Measurements from ENCODE around the gene APOBEC3G. TPM values are rescaled to one million over a fixed set of nuclear protein-coding genes. Genes with fewer than 3 reads are reported as not detected.
A peak's percentile ranks its signal among the peaks of the same experiment; 100 is the strongest.
"Not testable (repeated sequence)": the region's sequence is repeated elsewhere in the genome, so short reads cannot be mapped to it uniquely, and the experiment has no call there.

The APOBEC3G gene
- total and polyA plus RNA-seq, 9 donors, result 2.6 to 5.4 (median 3.4) TPM

DNA sequence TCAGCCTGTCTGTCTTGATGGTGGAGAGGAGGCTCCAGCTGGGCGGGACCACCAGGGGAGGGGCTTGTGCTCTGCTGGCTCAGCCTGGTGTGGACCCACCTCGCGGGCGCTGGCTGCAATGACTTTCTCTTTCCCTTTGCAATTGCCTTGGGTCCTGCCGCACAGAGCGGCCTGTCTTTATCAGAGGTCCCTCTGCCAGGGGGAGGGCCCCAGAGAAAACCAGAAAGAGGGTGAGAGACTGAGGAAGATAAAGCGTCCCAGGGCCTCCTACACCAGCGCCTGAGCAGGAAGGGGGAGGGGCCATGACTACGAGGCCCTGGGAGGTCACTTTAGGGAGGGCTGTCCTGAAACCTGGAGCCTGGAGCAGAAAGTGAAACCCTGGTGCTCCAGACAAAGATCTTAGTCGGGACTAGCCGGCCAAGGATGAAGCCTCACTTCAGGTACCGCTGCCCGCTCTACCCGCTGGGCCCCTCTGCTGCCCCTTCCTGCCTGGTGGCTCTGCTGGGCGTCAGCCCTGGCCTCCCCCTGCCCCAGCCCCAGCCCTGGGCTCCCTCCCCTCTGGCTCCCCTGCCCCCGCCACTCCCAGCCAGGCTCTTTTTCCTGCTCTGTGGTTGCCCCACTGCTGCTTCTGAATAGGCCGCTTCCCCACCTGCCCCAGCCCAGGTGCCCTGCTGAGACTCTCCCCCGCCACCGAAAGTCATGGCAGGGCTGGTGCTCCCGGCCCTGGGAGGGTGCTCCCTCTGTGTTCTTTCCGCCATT, 36.4 kb upstream of the APOBEC3G start, which contains the start of gene APOBEC3F:
Gene APOBEC3F, plus strand, starts transcription at position 327 of the 759 bp plus-strand sequence. Its CDS starts 97 bp downstream, at position 424.
- not testable (repeated sequence) for H3K9me3 ChIP-seq (replicated peaks; ENCODE audit: control insufficient read depth, low read depth, low read length); H3K4me1 ChIP-seq (ENCODE audit: control insufficient read depth, insufficient read depth, low read length); H3K27me3 ChIP-seq (ENCODE audit: control insufficient read depth, insufficient read depth, low read length); H3K36me3 ChIP-seq (ENCODE audit: control insufficient read depth, insufficient read depth, low read length)
- Histone ChIP-seq H3K4me3 (ENCODE audit: low read length) (peak within 1 kb of the TSS; percentile 55), H3K27ac (ENCODE audit: low read length) (peak within 1 kb of the TSS; percentile 37)
- peak; percentile 68 for DNase-seq
- 7% methylated on average over 12 of the region's 21 CpGs for WGBS (ENCODE audit: insufficient coverage)

DNA sequence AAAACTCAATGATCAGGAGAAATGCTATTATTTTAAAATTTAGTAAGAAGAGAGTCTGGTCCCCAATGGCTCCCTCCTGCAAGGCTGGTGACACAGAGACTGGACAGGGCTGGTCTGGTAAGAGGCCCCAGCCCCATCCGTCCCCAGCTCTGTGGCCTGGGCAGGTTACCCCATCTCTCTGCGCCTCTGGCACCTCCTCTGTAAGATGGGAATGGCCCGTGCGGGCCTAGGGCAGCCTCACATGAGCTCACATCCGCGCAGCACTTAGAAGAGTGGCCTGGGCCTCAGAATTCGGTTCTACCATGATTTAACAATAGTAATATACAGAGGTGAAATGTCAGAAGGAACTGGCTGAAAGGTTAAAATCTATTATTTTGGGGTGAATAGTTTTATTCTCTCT, 35.2 kb upstream of the APOBEC3G start:
- Histone ChIP-seq H3K36me3 (ENCODE audit: control insufficient read depth, insufficient read depth, low read length) (peaks cover 2% of the 10 kb centered on the region), H3K4me1 (ENCODE audit: control insufficient read depth, insufficient read depth, low read length) (peaks cover 4% of the 10 kb centered on the region), H3K9me3 (replicated peaks; ENCODE audit: control insufficient read depth, low read depth, low read length) (no peaks in the 10 kb centered on the region), H3K4me3 (ENCODE audit: low read length) (no peak overlapping the region), H3K27ac (ENCODE audit: low read length) (no peak overlapping the region), H3K27me3 (ENCODE audit: control insufficient read depth, insufficient read depth, low read length) (no peaks in the 10 kb centered on the region)
- no peak for DNase-seq
- 100% methylated on average over 1 of the region's 7 CpGs for WGBS (ENCODE audit: insufficient coverage)

GRCh38 chr22:39043063-39043462, 34.0 kb upstream of the APOBEC3G start:
- not testable (repeated sequence) for H3K9me3 ChIP-seq (replicated peaks; ENCODE audit: control insufficient read depth, low read depth, low read length); DNase-seq; H3K4me1 ChIP-seq (ENCODE audit: control insufficient read depth, insufficient read depth, low read length); H3K27ac ChIP-seq (ENCODE audit: low read length); H3K36me3 ChIP-seq (ENCODE audit: control insufficient read depth, insufficient read depth, low read length); H3K27me3 ChIP-seq (ENCODE audit: control insufficient read depth, insufficient read depth, low read length); H3K4me3 ChIP-seq (ENCODE audit: low read length)
- WGBS (ENCODE audit: insufficient coverage), result no CpG with 5 or more reads among the region's 18 CpGs

DNA sequence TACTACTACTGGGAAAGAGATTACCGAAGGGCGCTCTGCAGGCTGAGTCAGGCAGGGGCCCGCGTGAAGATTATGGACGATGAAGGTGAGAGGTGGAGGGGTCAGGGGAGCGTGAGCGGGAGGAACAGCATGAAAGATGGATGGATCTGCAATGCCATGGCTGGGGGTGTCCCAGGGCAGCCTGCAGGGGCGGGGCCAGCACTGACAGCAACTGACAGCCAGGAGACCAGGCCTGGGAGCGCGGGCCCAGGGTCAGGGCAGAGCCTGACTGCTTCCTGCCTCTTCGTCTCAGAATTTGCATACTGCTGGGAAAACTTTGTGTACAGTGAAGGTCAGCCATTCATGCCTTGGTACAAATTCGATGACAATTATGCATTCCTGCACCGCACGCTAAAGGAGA, 31.9 kb upstream of the APOBEC3G start:
- not testable (repeated sequence) for H3K4me3 ChIP-seq (ENCODE audit: low read length); DNase-seq; H3K4me1 ChIP-seq (ENCODE audit: control insufficient read depth, insufficient read depth, low read length); H3K27me3 ChIP-seq (ENCODE audit: control insufficient read depth, insufficient read depth, low read length); H3K36me3 ChIP-seq (ENCODE audit: control insufficient read depth, insufficient read depth, low read length); H3K9me3 ChIP-seq (replicated peaks; ENCODE audit: control insufficient read depth, low read depth, low read length); H3K27ac ChIP-seq (ENCODE audit: low read length)
- WGBS (ENCODE audit: insufficient coverage), result 76% methylated on average over 14 of the region's 14 CpGs

- not testable (repeated sequence) for H3K4me3 ChIP-seq (ENCODE audit: low read length); DNase-seq; H3K27me3 ChIP-seq (ENCODE audit: control insufficient read depth, insufficient read depth, low read length); H3K27ac ChIP-seq (ENCODE audit: low read length); H3K36me3 ChIP-seq (ENCODE audit: control insufficient read depth, insufficient read depth, low read length); H3K9me3 ChIP-seq (replicated peaks; ENCODE audit: control insufficient read depth, low read depth, low read length); H3K4me1 ChIP-seq (ENCODE audit: control insufficient read depth, insufficient read depth, low read length)
- WGBS (ENCODE audit: insufficient coverage), result 82% methylated on average over 7 of the region's 7 CpGs
Observed at GRCh38 chr22:39049486-39049885, 27.6 kb upstream of the APOBEC3G start.

- 71% methylated on average over 10 of the region's 18 CpGs for WGBS (ENCODE audit: insufficient coverage)
- DNase-seq; H3K36me3 ChIP-seq (ENCODE audit: control insufficient read depth, insufficient read depth, low read length); H3K9me3 ChIP-seq (replicated peaks; ENCODE audit: control insufficient read depth, low read depth, low read length); H3K4me3 ChIP-seq (ENCODE audit: low read length); H3K4me1 ChIP-seq (ENCODE audit: control insufficient read depth, insufficient read depth, low read length); H3K27ac ChIP-seq (ENCODE audit: low read length); H3K27me3 ChIP-seq (ENCODE audit: control insufficient read depth, insufficient read depth, low read length): not testable (repeated sequence)
Observed at GRCh38 chr22:39051844-39052495, 25.1 kb upstream of the APOBEC3G start.

- Histone ChIP-seq H3K27ac (ENCODE audit: low read length) (no peak overlapping the region), H3K27me3 (ENCODE audit: control insufficient read depth, insufficient read depth, low read length) (no peaks in the 10 kb centered on the region), H3K4me3 (ENCODE audit: low read length) (no peak overlapping the region), H3K9me3 (replicated peaks; ENCODE audit: control insufficient read depth, low read depth, low read length) (no peaks in the 10 kb centered on the region), H3K4me1 (ENCODE audit: control insufficient read depth, insufficient read depth, low read length) (no peaks in the 10 kb centered on the region), H3K36me3 (ENCODE audit: control insufficient read depth, insufficient read depth, low read length) (no peaks in the 10 kb centered on the region)
- 96% methylated on average over 11 of the region's 11 CpGs for WGBS (ENCODE audit: insufficient coverage)
- DNase-seq, result no peak
Observed at GRCh38 chr22:39055658-39056057, 21.4 kb upstream of the APOBEC3G start.

- H3K27me3 ChIP-seq (ENCODE audit: control insufficient read depth, insufficient read depth, low read length); H3K4me1 ChIP-seq (ENCODE audit: control insufficient read depth, insufficient read depth, low read length); H3K9me3 ChIP-seq (replicated peaks; ENCODE audit: control insufficient read depth, low read depth, low read length); DNase-seq; H3K4me3 ChIP-seq (ENCODE audit: low read length); H3K36me3 ChIP-seq (ENCODE audit: control insufficient read depth, insufficient read depth, low read length); H3K27ac ChIP-seq (ENCODE audit: low read length): not testable (repeated sequence)
- WGBS (ENCODE audit: insufficient coverage), result 40% methylated on average over 5 of the region's 6 CpGs
Observed at GRCh38 chr22:39061290-39061689, 15.8 kb upstream of the APOBEC3G start.

GRCh38 chr22:39061951-39062350, 15.1 kb upstream of the APOBEC3G start:
- WGBS (ENCODE audit: insufficient coverage), result 86% methylated on average over 10 of the region's 10 CpGs

DNA sequence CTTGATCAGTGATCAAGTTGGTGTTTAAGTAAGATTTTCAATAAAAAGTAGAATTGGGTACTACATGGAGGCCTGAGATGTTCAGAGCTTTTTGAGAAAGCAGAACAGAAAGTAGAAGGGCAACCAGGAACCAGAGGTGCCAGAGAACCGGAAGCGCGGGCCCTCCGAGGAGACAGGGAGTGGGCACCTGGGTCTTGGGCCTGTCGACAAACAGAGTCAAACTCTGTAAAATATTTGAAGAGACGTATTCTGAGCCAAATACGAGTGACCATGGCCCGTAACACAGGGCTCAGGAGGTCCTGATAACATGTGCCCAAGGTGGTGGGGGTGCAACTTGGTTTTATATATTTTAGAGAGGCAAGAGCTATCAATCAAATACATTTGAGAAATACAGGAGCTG, 13.2 kb upstream of the APOBEC3G start:
- 83% methylated on average over 4 of the region's 8 CpGs for WGBS (ENCODE audit: insufficient coverage)
- not testable (repeated sequence) for H3K4me3 ChIP-seq (ENCODE audit: low read length); H3K27ac ChIP-seq (ENCODE audit: low read length); H3K36me3 ChIP-seq (ENCODE audit: control insufficient read depth, insufficient read depth, low read length); DNase-seq; H3K4me1 ChIP-seq (ENCODE audit: control insufficient read depth, insufficient read depth, low read length); H3K9me3 ChIP-seq (replicated peaks; ENCODE audit: control insufficient read depth, low read depth, low read length); H3K27me3 ChIP-seq (ENCODE audit: control insufficient read depth, insufficient read depth, low read length)

More at GRCh38 chr22:39061951-39062350, 15.1 kb upstream of the APOBEC3G start:
- H3K27ac ChIP-seq (ENCODE audit: low read length); H3K27me3 ChIP-seq (ENCODE audit: control insufficient read depth, insufficient read depth, low read length); H3K9me3 ChIP-seq (replicated peaks; ENCODE audit: control insufficient read depth, low read depth, low read length); DNase-seq; H3K4me3 ChIP-seq (ENCODE audit: low read length); H3K36me3 ChIP-seq (ENCODE audit: control insufficient read depth, insufficient read depth, low read length); H3K4me1 ChIP-seq (ENCODE audit: control insufficient read depth, insufficient read depth, low read length): not testable (repeated sequence)
